Urothelium cell line (cell line): ENCODE measurements around the gene NSMCE4A.
"Not testable (repeated sequence)": the region's sequence is repeated elsewhere in the genome, so short reads cannot be mapped to it uniquely, and the experiment has no call there.

Experiments
- DNase-seq: peaks from one replicate; pipeline ENCODE4 v3.0.0; 2011; ENCODE audit warnings: low spot score, mixed read lengths
- FAIRE-seq: peaks from 2 replicates; lab custom pipeline; 2011; peaks lifted over from hg19 to GRCh38; lab: Jason Lieb, UNC

Gene NSMCE4A

DNA sequence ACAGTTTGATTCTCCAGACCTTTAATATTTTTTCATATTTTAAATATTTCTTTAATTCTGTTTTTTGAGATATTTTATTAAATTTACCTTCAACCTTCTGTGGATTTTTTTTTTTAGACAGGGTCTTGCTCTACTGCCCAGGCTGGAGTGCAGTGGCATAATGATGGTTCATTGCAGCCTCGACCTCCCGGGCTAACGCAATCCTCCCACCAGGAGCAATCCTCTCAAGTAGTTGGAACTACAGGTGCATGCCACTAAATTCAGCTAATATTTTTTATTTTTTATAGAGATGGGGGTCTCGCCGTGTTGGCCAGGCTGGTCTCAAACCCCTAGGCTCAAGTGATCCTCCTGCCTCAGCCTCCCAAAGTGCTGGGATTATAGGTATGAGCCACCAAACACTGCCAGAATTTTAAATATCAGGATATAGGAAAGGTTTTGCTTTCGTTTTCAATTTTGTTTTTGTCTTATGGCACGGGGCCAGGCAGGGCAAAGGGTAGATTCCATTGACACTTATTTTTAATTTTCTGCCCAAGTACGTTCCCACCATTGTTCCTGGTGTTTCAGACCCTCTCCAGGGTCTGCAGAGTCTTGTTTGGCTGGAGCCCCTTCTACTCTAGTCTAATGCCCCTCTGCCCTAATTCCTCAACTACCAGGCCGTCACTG lies 15.1 kb upstream of the NSMCE4A start:
- FAIRE-seq = no peak

DNA sequence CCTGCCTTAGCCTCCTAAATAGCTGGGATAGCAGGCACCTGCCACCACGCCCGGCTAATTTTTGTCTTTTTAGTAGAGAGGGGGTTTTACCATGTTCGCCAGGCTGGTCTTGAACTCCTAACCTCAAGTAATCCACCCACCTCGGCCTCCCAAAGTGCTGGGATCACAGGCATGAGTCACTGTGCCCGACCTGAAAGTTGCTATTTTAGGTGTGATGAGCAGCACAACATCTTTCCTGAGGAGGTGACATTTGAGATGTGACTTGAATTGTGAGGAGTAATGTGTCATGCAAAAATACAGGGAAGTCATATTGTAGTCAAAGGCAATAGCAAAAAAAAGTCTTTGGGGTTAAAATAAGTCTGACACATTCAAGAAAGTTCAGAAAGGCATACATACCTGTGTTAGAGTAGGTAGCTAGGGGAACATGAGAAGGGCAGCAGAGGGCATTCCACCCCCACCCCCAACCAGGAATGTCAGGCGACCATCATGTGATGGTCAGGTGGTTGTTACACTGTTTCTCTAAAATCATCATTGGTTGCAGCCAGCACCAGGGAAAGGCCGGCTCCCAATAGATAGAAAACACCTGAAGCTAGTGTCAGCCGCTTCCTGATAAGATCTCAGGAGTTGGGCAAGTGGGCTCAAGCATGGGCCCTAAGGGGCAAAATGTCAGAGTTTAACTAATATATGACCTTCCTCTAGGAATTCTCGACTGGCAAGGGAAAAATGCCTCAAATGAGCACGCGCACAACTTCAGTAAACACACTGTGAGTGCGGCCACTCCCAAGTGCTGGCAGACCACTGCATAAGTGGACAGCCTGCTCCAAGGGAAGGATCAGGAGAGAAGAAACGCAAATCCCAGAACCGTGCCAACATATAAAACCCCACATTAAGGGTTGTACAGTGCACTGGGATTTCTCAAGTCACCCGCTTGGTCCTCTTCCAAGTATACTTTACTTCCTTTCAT lies 13.6 kb upstream of the NSMCE4A start, which contains the start of gene TACC2:
Gene TACC2 (plus strand): TSS at position 803 of the 964 bp plus-strand sequence. CDS start 32,819 bp downstream, outside the sequence.
- FAIRE-seq = no peak

More for the DNA sequence above, 15.1 kb upstream of the NSMCE4A start:
- no peak for DNase-seq

DNA sequence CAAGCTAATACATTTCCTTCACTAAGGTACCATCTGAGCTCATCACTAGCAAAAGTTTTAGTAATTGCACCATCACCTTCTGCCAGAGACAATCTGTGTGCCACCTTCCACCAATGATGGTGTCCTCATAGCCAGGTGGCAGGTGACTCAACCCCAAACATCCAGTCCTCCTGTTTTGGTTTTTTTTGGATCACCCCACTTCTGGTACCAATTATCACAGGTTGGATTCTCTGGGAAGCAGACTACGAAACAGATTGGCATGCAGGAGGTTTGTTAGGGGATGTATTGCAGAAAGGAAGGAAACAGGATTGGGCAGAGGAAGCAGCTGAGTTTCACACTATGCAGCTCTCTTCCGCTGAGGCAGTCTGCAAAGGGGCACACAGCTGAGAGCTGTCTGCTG lies 9.4 kb upstream of the NSMCE4A start:
- no peak for FAIRE-seq
- no peak for DNase-seq

More for the DNA sequence above, 13.6 kb upstream of the NSMCE4A start, which contains the start of gene TACC2:
- DNase-seq = no peak

DNA sequence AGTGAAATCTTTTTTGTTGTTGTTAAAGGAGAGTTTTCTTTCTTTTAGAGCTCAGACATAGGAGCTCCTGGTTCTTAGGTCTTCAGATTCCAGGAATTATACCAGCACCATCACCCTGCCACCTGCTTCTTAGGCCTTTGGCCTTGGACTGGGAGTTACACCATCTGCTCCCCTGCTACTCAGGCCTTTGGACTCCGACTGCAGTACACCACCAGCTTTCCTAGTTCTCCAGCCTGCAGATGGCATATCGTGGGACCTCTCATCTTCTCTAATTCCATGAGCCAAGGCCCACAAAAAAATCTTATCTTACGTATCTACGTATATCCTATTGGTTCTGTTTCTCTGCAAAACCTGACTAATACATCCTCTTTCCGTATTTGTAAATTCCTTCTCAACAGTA lies 8.8 kb upstream of the NSMCE4A start:
- DNase-seq (no peak), FAIRE-seq (no peak)

DNA sequence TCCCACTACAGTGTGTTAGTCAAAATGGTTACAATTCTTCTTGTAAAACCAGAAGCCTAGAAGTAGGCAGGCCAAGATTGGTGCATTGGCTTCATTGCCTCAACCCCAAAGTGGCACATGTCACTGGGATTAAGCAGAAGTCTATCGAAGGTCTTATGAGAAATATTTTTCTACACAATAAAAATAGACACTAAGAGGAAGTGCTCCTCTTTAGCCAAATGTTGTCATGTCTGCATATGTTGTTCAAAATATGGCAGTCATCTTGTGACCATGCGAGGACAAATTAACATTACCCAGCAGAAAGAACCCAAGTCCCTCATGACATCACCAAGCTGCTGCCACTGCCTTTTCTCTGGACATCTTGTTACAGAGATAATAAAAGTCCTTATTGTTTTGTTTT lies 6.3 kb upstream of the NSMCE4A start:
- FAIRE-seq (no peak), DNase-seq (no peak)

DNA sequence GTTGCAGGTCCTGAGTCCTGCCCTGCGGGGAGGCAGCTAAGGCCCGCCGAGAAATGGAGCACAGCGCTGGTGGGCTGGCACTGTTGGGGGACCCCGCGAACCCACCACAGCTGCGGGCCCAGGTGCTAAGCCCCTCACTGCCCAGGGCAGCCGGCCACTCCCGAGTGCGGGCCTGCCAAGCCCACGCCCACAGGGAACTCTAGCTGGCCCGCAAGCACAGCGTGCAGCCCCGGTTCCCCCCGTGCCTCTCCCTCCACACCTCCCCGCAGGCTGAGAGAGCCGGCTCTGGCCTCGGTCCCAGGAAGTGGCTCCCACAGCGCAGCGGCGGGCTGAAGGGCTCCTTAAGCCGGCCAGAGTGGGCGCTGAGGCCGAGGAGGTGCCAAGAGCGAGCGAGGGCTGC lies 3.5 kb upstream of the NSMCE4A start:
- DNase-seq = no peak
- FAIRE-seq = no peak

DNA sequence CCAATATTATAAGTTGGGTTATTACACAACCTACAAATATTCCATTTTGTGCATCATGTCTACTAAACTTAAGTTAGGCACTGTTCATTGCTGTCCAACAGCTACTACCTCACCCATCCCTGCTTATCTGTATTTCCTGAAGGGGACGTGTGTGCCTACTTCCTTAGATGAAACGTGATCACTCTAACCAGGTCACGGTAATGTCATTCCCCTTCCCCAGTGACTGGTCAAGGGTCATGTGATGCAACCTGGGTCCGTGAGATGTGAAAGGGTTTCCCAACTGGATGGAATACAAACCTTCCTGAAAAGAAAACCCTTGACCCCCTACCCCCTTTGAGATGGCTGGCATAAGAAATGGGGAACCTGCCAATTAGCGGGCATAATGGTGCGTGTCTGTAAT lies 1.6 kb upstream of the NSMCE4A start:
- DNase-seq = no peak
- FAIRE-seq = peak; percentile 5

DNA sequence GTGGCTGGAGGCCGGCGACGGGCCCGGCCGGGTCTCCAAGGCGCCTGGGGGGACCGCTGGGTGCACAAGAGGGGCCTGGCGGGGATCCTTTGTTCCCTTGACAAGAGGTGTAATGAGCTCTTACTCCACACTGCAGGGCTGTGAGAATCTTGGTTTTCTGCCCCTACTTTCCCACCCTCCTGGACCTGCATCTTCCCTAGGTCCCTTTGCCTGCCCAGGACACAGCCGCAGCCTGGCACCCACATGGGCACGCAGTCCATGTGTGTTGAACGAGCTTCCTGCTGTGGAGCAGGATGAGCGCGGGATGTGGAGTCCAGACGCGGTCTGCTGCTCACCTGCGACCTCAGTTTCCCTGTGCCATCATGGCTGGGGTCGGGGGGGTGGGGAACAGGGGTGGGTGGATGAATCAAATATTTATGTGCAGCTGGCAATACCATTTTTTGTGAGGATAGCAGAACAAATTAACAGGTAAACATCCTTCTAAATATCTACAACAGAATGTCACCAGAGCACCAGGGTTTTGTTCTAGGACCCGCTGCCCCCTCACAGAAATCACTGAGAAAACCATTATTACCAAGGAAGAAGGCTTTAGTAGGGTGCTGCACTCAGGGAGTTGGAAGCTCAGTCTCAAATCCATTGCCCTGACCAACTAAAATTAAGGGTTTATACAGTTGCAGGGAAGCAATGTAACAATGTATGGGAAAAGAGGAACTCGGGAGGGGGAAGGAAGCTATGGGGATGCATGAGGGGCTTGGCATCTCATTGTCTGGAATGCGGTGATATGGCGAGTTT lies 474 bp upstream of the NSMCE4A start:
- DNase-seq (no peak), FAIRE-seq (no peak)

DNA sequence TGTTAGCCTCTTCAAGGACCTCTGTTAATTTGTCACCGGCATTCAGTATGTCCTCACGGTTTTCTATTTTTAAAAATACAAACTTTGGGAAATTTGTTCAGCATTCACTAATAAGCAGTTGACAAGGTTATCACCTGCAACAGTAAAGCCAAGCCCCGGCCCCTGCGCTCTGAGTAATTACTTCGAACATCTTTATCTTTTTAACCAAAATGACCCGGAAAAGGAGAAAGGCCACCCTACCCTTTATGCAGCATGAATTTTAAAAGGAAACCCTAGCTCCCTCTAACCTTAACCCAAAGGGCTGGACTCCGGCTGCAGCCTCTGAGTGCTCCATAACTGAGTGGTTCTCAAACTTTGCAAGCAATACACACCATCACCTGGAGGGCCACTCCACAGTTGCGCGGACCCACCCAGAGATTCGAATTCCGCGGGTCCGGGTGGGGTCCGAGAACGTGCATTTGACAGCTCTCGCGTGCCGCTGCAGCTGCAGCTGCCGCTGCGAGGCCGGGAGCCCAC lies 940 bp downstream of the NSMCE4A start:
- FAIRE-seq = no peak
- DNase-seq = no peak

DNA sequence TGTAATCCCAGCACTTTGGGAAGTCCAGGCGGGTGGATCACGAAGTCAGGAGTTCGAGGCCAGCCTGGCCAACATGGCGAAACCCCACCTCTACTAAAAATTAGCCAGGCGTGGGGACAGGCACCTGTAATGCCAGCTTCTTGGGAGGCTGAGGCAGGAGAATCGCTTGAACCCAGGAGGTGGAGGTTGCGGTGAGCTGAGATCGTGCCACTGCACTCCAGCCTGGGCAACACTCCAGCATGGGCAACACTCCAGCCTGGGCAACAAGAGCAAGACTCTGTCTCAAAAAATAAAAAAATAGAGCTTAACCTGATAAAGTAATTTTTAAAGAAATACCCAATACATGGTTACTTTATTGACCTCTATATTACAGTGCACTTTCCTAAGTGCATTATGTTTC lies 5.9 kb downstream of the NSMCE4A start:
- not testable (repeated sequence) for DNase-seq, FAIRE-seq

DNA sequence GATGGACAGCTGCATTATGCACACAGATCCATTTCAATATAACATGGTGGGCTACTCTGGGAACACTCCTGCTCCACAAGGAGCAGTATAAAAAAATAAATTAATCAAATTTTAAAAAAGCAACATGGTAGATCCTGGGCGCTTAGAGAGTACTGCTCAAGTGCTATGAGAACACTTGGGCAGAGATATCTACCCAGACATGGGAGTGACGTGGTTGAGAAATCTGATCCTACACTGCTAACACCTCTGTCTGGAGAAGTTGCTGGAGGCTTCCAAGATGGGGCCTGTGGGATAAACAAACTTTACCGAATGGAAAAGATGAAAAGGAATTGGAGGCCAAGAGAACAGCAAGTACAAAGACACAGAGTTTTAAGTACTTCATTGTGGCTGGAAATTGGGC lies 9.0 kb downstream of the NSMCE4A start:
- no peak for DNase-seq
- FAIRE-seq = no peak

DNA sequence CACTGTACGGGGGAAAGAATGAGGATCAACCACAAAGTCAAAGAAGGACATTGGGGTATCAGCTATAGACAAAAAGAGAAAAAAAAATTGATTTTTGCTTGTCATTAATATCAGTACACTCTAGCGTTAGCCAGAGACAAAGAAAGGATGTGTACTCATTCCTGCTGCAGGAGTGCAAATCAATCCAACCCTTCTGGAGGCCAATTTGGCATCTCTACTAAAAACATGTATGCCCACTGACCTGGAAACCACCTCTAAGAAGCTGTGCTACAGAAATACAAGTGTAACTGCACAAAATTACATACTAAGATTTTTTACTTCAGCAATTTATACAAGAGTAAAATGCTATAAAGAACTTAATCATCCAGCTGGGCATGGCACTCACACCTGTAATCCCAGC lies 13.6 kb downstream of the NSMCE4A start:
- DNase-seq = no peak
- no peak for FAIRE-seq

DNA sequence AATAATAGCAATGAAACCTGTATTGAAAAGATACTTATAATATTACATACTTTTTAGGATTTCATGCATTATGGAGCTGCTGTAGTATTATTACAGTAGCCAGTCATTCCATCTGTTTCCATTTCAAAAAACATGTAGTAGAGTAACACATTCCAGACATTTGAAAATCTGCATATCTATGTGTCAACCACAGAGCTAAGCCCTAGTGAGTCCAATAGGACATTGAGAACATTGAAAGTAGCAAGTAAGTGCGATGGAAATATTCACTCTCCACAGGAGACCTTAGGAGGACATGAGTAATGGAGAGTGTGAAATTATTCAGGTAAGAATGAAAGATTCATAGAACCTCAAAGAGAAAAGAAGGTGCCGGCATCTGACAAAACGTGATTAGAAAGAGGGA lies 15.3 kb downstream of the NSMCE4A start:
- FAIRE-seq = no peak
- DNase-seq = no peak

DNA sequence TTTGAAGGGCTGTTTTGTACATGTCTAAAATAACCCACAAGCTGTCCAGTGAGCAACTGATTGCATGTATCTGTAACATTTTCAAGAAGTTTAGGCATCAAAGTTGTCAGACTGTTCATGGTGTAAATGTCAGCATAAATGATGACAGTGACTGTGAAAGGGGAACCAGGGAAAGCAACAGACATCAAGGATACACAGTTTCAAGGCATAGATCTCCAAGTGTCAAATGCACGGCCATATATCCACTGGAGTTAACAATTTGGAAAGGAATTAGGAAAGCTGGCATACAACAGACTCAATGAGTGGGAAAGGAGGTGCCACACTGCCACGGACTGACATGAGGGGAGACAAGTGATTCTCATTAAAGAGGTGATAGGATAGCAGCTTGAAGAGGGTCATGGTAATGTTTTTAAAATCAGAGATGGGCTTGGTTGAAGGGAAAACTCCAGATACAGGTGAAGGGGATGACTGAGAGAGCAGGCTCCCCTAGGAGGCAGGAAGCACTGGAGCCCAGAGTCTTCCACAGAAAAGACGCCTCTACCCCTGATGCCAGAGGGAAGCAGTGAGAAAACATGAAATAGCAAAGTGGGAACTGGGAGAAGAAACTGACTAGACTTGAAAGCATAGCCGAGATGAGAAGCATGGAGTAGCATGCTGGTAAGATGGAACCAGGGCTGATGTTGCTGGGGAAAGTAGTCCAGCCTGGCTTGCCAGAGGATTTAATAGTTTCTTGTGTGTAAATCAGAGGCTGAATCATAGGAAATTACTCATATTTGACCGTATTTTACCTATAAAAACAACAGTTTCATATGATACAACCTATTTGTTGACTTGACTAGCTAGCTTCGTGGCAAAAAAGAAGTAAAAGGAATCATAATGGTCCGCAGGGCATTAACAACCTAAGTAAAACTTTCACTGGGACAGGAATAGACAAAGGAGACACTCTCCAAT lies 18.6 kb downstream of the NSMCE4A start:
- FAIRE-seq = no peak
- DNase-seq = no peak

DNA sequence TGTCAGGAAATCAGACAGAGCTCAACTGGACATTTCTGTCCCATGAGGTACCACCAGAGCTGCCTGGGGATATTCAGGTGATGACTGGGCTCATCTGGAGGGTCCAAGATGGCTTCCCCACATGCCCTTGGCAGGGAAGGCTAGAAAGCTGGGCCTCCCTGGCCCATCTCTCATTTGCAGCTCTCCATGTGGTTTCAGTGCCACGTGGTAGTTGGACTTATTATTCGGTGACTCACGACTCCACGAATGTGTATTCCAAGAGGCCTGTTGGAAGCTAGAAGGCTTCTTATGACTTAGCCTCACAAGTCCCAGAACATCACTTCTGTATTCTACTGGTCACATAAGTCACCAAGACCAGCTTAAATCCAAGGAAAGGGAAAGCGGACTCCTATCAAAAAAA lies 22.8 kb downstream of the NSMCE4A start:
- FAIRE-seq (no peak), DNase-seq (no peak)

DNA sequence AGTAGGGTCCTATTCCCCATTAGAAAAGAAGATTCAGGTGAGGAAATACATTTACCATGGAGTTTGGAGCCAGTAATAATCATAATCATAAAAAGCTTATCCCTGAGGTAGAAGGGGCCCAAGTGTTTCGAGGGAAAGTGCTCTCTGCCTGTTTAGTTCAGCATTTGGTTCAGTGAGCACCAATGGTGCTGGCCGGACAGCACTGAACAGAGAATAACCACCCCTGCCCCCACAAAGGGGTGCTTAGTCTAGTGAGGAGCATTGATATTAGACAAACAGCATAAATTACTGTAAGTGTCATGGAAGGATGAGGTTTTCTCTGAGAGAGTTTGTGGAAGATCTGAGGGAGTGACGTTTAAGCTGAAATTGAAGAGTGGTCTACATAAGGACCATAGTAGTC lies 25.6 kb downstream of the NSMCE4A start:
- FAIRE-seq (no peak), DNase-seq (no peak)

DNA sequence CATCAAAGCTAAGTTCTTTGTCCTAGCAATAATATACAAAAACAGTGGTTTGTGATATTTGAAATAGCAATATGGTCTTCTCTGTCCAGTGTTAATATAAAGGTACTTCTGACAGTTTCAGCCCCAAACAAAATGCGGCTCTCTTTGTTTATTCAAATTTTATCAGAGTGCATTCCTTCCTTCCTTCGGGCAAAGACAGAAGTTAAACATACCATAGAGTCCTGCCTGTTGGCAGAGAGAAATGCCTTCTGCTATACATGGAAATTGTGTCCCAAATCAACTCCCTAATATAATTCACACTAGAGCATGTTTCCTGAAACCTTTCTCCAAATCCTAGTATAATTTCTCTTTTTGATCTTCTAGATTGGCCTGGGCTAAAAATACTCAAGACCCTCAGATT lies 26.0 kb downstream of the NSMCE4A start:
- FAIRE-seq (no peak), DNase-seq (no peak)

DNA sequence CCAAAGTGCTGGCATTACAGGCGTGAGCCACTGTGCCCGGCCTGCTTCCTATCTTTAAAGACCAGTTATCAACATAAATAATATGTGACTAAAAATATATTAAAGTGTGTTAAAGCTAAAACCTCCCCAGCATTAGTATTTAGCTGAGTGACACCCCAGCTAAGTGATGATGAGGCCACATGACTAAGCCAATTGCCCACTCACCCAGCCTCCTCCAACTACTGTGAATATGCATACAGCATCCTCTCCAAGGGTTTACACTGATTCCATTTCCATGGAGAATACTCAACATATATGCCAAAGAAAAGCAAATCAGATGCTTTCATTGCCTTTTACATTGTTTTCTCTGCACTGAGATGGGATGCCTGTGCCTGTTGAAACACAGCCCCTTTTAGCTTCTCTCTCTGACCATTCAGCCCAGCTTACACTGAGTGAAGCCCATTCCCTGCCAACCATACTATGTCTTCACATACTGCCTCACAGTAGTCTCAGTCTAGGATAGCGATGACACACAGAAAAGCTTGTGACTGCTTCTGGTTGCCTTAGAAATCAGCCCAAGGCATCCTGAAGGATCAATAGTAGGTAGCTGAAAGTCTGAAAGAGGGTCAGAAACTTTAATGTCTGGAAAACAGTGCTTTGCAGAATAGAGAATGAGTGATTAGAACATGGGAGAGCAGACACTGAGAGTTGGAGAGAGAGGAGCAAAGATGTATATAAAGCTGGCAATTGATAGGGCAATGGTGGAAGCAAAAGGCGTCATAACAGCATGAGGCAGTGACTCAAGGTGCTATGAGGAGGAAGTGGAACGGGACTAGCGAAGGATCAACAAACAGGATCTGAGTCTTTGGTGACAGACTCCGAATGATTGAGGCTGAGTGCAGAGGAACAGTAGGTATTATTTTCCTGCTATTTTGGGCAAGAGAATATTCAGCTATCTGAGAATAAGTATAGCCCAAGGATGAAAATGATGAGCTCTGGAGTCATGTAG lies 27.4 kb downstream of the NSMCE4A start:
- DNase-seq = no peak
- no peak for FAIRE-seq
